IPS DF 6.9 (cell line): Measurements from ENCODE around the gene AEN.

Experiments
- DNase-seq: peaks from one replicate; pipeline ENCODE4 v3.0.0-alpha.2; 2013; ENCODE audit warnings: low read depth, low spot score
- H3K27ac ChIP-seq: one replicate; pipeline ENCODE4 v1.5.1; 2013; ENCODE audit warnings: low read length, control low read depth
- H3K27me3 ChIP-seq: 2 replicates; pipeline ENCODE4 v1.6.1; 2013; ENCODE audit warnings: mild to moderate bottlenecking, low read length; ENCODE audit not compliant: control insufficient read depth, insufficient read depth
- H3K36me3 ChIP-seq: 2 replicates; pipeline ENCODE4 v1.6.1; 2013; ENCODE audit warnings: low read length; ENCODE audit not compliant: control insufficient read depth, insufficient read depth
- H3K4me1 ChIP-seq: 2 replicates; pipeline ENCODE4 v1.6.1; 2013; ENCODE audit warnings: low read length; ENCODE audit not compliant: control insufficient read depth, insufficient read depth
- H3K4me3 ChIP-seq: 2 replicates; pipeline ENCODE4 v1.5.1; 2013; ENCODE audit warnings: mild to moderate bottlenecking, low read length
- H3K9me3 ChIP-seq: 2 replicates; pipeline ENCODE4 v1.6.1; 2013; ENCODE audit warnings: low read length, inconsistent platforms; ENCODE audit not compliant: control insufficient read depth, insufficient read depth
- WGBS: extraction: QIAGEN DNeasy Blood & Tissue Kit; methylation state at CpG from one replicate; pipeline ENCODE4 v1.1.7; 2013; ENCODE audit warnings: mixed read lengths, missing lambda C conversion rate; ENCODE audit not compliant: insufficient read length, insufficient coverage; 5-methylcytosine and 5-hydroxymethylcytosine counted together

The AEN gene

GRCh38 chr15:88613074-88613944 is 7.8 kb upstream of the AEN start:
- WGBS, result no CpG with 5 or more reads among the region's 7 CpGs
- DNase-seq, result peak; percentile 74
- H3K4me1 ChIP-seq, result peaks cover 19% of the 10 kb centered on the region

DNA sequence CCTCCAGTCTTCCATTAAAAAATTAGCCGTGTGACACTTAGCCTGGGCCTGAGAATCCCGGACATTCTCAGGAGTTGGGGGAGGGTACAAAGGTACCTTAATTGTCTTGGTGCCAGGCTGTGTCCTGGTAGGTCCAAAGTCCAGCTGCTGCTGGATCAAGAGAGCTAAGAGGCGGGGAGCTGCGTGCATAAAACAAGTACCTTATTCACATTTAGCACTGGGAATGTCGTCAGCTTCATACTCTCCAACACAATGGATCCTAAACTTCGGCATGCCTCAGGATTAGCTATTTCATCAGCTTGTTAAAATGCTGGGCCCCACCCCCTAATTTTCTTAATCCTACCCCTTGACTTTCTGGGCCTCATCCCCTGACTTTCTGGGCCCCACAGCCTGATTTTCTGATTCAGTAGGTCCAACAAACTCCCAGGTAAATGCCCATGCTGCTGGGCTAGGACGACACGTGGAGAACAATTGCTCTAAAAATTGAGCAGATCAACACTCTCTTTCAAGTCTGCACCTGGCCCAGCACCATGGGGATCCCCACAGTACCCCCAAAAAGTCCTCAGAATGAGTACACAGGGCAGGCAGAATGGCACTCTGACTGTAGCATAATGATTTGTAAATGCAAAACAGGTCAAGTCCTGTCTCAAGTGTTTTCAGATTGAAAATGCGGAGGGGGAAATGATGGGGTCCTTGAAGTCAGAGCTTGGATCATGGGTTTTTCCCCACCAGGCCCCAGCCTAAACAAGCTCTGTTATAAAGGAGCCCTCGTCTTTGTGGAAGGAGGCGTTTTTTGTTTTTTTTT is 5.6 kb upstream of the AEN start:
- H3K4me1 ChIP-seq, result peaks cover 18% of the 10 kb centered on the region
- H3K4me3 ChIP-seq, result no peak overlapping the region
- no peaks in the 10 kb centered on the region for H3K36me3 ChIP-seq
- no peak for DNase-seq
- WGBS, result no CpG with 5 or more reads among the region's 11 CpGs
- H3K27me3 ChIP-seq, result peaks cover 3% of the 10 kb centered on the region; the same call in 1 of the 2 replicates
- H3K27ac ChIP-seq, result no peak overlapping the region
- H3K9me3 ChIP-seq, result no peaks in the 10 kb centered on the region

More at GRCh38 chr15:88613074-88613944, 7.8 kb upstream of the AEN start:
- no peak overlapping the region for H3K27ac ChIP-seq
- H3K36me3 ChIP-seq, result no peaks in the 10 kb centered on the region
- peaks cover 3% of the 10 kb centered on the region; the same call in 1 of the 2 replicates for H3K27me3 ChIP-seq
- no peaks in the 10 kb centered on the region for H3K9me3 ChIP-seq
- no peak overlapping the region for H3K4me3 ChIP-seq

GRCh38 chr15:88616240-88616639 is 4.9 kb upstream of the AEN start:
- Histone ChIP-seq H3K9me3 (no peaks in the 10 kb centered on the region), H3K27ac (no peak overlapping the region), H3K4me1 (peaks cover 16% of the 10 kb centered on the region), H3K4me3 (no peak overlapping the region), H3K36me3 (no peaks in the 10 kb centered on the region), H3K27me3 (peaks cover 3% of the 10 kb centered on the region; the same call in 1 of the 2 replicates)
- no peak for DNase-seq
- WGBS, result no CpG with 5 or more reads among the region's 4 CpGs

- Histone ChIP-seq H3K4me3 (no peak overlapping the region), H3K36me3 (no peaks in the 10 kb centered on the region), H3K9me3 (no peaks in the 10 kb centered on the region), H3K27me3 (peaks cover 3% of the 10 kb centered on the region; the same call in 1 of the 2 replicates), H3K4me1 (peaks cover 9% of the 10 kb centered on the region), H3K27ac (no peak overlapping the region)
- no CpG with 5 or more reads among the region's 10 CpGs for WGBS
- no peak for DNase-seq
Observed at GRCh38 chr15:88617031-88617722, 4.0 kb upstream of the AEN start.

GRCh38 chr15:88617790-88618189 is 3.4 kb upstream of the AEN start:
- H3K4me3 ChIP-seq, result no peak overlapping the region
- H3K27ac ChIP-seq, result no peak overlapping the region
- peaks cover 6% of the 10 kb centered on the region; the same call in 1 of the 2 replicates for H3K4me1 ChIP-seq
- no peaks in the 10 kb centered on the region for H3K36me3 ChIP-seq
- DNase-seq, result no peak
- H3K9me3 ChIP-seq, result no peaks in the 10 kb centered on the region
- WGBS, result no CpG with 5 or more reads among the region's 1 CpG
- H3K27me3 ChIP-seq, result peaks cover 3% of the 10 kb centered on the region; the same call in 1 of the 2 replicates

- H3K36me3 ChIP-seq, result no peaks in the 10 kb centered on the region
- peaks cover 4% of the 10 kb centered on the region; the same call in 1 of the 2 replicates for H3K4me1 ChIP-seq
- no peak for DNase-seq
- H3K4me3 ChIP-seq, result no peak overlapping the region
- H3K27me3 ChIP-seq, result peaks cover under 1% of the 10 kb centered on the region; the same call in 1 of the 2 replicates
- no peaks in the 10 kb centered on the region for H3K9me3 ChIP-seq
- no peak overlapping the region for H3K27ac ChIP-seq
Observed at GRCh38 chr15:88618686-88619085, 2.5 kb upstream of the AEN start.

DNA sequence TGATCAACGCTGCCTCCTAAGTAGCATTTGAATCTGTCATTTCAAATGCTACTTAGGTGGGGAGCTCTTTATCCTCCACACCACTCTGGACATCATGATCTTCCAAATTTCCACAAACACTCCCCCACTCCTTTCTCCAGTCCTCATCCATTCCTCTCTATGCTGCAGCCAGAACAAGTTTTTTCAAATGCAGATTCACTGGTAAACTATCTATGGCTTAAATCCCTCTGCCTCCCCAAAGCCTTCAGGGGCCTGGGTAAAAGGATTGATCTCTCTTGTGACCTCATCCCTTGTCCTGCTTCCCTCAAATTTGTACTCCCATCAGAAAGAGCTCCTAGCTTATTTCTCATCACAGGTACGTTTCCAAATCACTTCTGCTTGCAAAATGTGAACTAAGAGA is 1.3 kb upstream of the AEN start:
- H3K27ac ChIP-seq, result no peak overlapping the region
- H3K4me1 ChIP-seq, result peaks cover 3% of the 10 kb centered on the region
- no peak for DNase-seq
- H3K27me3 ChIP-seq, result no peaks in the 10 kb centered on the region
- no peaks in the 10 kb centered on the region for H3K9me3 ChIP-seq
- H3K4me3 ChIP-seq, result no peak overlapping the region
- no CpG with 5 or more reads among the region's 2 CpGs for WGBS
- H3K36me3 ChIP-seq, result no peaks in the 10 kb centered on the region; the same call in 1 of the 2 replicates

DNA sequence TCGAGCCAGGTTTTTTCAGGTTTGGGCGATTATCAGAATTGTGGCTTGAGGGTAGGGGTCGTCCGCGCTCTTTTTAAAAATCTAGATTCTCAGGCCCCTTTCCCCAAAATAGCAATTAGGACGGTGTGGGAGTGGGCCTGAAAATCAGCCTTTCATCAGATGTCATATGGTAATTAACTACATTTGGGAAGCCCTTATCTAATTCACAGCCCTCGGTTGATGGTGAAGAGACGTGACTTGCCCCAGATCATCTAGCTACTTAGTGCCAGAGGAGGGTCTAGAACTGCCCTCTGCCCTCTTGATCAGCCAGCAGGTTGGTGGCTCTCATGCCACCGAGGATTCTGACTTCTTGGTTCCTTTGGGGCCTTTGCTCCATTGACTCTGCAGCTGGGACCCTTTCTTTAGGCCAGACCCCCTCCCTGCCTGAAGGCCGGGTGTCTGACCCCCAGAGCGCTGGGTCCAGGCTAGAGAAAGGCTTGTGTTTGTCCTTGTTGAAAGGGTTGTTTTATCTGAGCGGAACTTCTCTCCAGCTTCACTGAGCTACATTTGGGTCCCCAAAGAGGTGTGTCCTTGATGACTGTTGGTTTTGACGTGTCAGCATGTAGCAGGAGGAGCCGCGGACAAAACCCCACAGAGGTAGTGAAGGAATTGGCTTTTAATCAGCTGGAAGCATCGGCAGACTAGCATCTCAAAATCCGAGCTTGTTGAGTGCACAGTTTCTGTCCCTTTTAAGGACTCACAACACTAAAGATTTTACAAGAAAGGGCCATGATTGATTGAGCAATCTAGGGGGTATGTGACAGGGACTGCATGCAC is 857 bp downstream of the AEN start:
- Histone ChIP-seq H3K4me3 (peak overlapping the region; percentile 46), H3K4me1 (no peaks in the 10 kb centered on the region; the same call in 1 of the 2 replicates), H3K9me3 (no peaks in the 10 kb centered on the region), H3K27ac (no peak overlapping the region), H3K36me3 (peaks cover 10% of the 10 kb centered on the region), H3K27me3 (no peaks in the 10 kb centered on the region)
- DNase-seq, result no peak
- WGBS, result no CpG with 5 or more reads among the region's 17 CpGs

GRCh38 chr15:88622605-88622975 is 1.4 kb downstream of the AEN start:
- Histone ChIP-seq H3K36me3 (peaks cover 12% of the 10 kb centered on the region), H3K27me3 (no peaks in the 10 kb centered on the region), H3K27ac (no peak overlapping the region), H3K4me3 (peak overlapping the region; percentile 46; the same call in 1 of the 2 replicates), H3K9me3 (no peaks in the 10 kb centered on the region), H3K4me1 (no peaks in the 10 kb centered on the region; the same call in 1 of the 2 replicates)
- DNase-seq, result no peak
- WGBS, result no CpG with 5 or more reads among the region's 5 CpGs
